Body of pancreas (tissue), 4 donors: ENCODE results near the gene TOP3B. TPM values are rescaled to one million over a fixed set of nuclear protein-coding genes. Genes with fewer than 3 reads are reported as not detected.

Experiments used
- ATAC-seq: fragments of 150-250 bp; one replicate; pipeline ENCODE4 v1.9.1; 2016
- DNase-seq, 4 donors: peaks; one replicate each; pipeline ENCODE4 v3.0.0-alpha.2; 2019
- H3K27ac ChIP-seq, 4 donors: fragments of 200-600 bp; sonication (generic); 1 replicate in 3 of 4; 2 replicates in 1 of 4; pipeline versions ENCODE4 v1.5.1 to v1.6.1; 2016 to 2019; ENCODE audit warnings: mild to moderate bottlenecking in 1 of 4, mixed read lengths in 1 of 4, moderate library complexity in 1 of 4
- H3K27me3 ChIP-seq, 2 donors: fragments of 200-600 bp; sonication (generic); one replicate each; pipeline ENCODE4 v1.6.0; 2016; ENCODE audit warnings: mild to moderate bottlenecking in 1 of 2
- H3K36me3 ChIP-seq, 2 donors: fragments of 200-600 bp; sonication (generic); replicated peaks in 1 of 2; 2 replicates each; pipeline ENCODE4 v1.5.1; 2016; ENCODE audit warnings: low read depth in 2 of 2; ENCODE audit not compliant: insufficient read depth in 1 of 2
- H3K4me1 ChIP-seq: fragments of 200-600 bp; sonication (generic); one replicate; pipeline ENCODE4 v1.6.0; 2016
- H3K4me3 ChIP-seq, 2 donors: fragments of 200-600 bp; sonication (generic); 1 replicate in 1 of 2; 2 replicates in 1 of 2; pipeline ENCODE4 v1.5.1; 2016 to 2019
- H3K9me3 ChIP-seq, 3 donors: fragments of 200-600 bp; sonication (generic); 1 replicate in 2 of 3; 2 replicates in 1 of 3; pipeline ENCODE4 v1.5.1; 2016
- POLR2A ChIP-seq, 3 donors: fragments of 450-650 bp; IDR thresholded peaks; one replicate each; pipeline ENCODE4 v1.6.1; 2016; ENCODE audit warnings: antibody characterized with exemption in 3 of 3, mild to moderate bottlenecking in 2 of 3
- WGBS, 2 donors: methylation state at CpG; one replicate each; pipeline ENCODE4 v1.1.5; 2017; 5-methylcytosine and 5-hydroxymethylcytosine counted together
- intact Hi-C: fragments of 100-400 bp; cut with DNase I; formaldehyde crosslinking; loops from one replicate; pipeline ENCODE4 v1.15.1; 2023
- total RNA-seq, 2 donors: library from RNA; depleted of rRNA; stranded (reverse); fragments of >200 nt; gene quantifications; one replicate each; pipeline ENCODE4 v1.1.0, GENCODE V29; 2016
- TF ChIP-seq, protein P1 (sequence below), 7 experiments: fragments of 450-650 bp in 4 of 7; fragments of 200-600 bp in 3 of 7; sonication (generic) in 3 of 7; IDR thresholded peaks; one replicate each; pipeline ENCODE4 v1.5.1; 2016 to 2019; ENCODE audit warnings: antibody characterized with exemption in 7 of 7

The TOP3B gene
- total RNA-seq: 10 to 100 TPM; 19.2 to 48.8 TPM

- Histone ChIP-seq H3K27ac (peak within 1 kb of the TSS in 3 of 4 donors; percentile 66 to 79 (median 68)), H3K4me1 (peaks cover 13% of the 10 kb centered on the region), H3K9me3 (no peaks in the 10 kb centered on the region), H3K4me3 (peak within 1 kb of the TSS; percentile 93 to 99), H3K36me3 (no peaks in the 10 kb centered on the region), H3K27me3 (no peaks in the 10 kb centered on the region)
- WGBS, 2 donors: 0% methylated on average over 8 to 54 of the region's 54 CpGs
- DNase-seq: peak; percentile 81 to 86 (median 84)
- ATAC-seq: peak; percentile 92
- TF ChIP-seq, protein P1, sequence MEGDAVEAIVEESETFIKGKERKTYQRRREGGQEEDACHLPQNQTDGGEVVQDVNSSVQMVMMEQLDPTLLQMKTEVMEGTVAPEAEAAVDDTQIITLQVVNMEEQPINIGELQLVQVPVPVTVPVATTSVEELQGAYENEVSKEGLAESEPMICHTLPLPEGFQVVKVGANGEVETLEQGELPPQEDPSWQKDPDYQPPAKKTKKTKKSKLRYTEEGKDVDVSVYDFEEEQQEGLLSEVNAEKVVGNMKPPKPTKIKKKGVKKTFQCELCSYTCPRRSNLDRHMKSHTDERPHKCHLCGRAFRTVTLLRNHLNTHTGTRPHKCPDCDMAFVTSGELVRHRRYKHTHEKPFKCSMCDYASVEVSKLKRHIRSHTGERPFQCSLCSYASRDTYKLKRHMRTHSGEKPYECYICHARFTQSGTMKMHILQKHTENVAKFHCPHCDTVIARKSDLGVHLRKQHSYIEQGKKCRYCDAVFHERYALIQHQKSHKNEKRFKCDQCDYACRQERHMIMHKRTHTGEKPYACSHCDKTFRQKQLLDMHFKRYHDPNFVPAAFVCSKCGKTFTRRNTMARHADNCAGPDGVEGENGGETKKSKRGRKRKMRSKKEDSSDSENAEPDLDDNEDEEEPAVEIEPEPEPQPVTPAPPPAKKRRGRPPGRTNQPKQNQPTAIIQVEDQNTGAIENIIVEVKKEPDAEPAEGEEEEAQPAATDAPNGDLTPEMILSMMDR (IDR thresholded peaks at IDR 0.05): peak in 1 of 7 experiments; percentile 11
- peak in 2 of 3 donors; percentile 56 to 60 for TF ChIP-seq POLR2A (IDR thresholded peaks at IDR 0.05)
- intact Hi-C loops: no loop called here
Observed at GRCh38 chr22:21982338-21982965, at the start of gene TOP3B. TSS of gene TOP3B (minus strand) at chr22:21982787. CDS start at chr22:21975709, 7,078 bp downstream.

DNA sequence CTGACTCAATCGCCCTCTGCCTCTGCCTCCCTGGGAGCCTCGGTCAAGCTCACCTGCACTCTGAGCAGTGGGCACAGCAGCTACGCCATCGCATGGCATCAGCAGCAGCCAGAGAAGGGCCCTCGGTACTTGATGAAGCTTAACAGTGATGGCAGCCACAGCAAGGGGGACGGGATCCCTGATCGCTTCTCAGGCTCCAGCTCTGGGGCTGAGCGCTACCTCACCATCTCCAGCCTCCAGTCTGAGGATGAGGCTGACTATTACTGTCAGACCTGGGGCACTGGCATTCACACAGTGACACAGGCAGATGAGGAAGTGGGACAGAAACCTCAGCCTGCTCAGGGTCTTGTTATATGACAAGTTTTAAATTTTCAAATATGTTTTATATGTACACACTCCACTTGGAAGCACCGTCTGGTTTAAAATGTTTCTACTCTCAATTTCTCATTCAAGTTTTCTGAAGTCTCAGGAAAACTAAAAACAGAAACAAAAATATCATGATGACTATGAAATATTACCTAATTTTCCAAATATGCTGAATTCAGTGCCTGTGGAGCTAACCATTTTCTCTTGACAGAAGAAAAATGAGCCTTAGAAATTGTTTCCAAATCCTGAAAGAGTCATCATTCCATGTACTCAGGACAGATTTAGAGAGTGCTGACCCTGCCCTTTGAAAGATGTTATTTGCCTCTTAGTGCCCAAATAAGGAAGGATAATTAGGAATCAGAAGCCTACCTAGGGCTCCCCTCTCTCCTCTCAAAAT is 48.8 kb upstream of the TOP3B start:
- H3K27me3 ChIP-seq: no peaks in the 10 kb centered on the region
- no peaks in the 10 kb centered on the region for H3K36me3 ChIP-seq
- H3K9me3 ChIP-seq: peaks cover 0 to 4% (median 0%) of the 10 kb centered on the region in 3 donors
- H3K27ac ChIP-seq: no peak overlapping the region
- ATAC-seq: no peak
- intact Hi-C loops: no loop called here
- DNase-seq: no peak
- no peaks in the 10 kb centered on the region for H3K4me1 ChIP-seq
- TF ChIP-seq, protein P1 (IDR thresholded peaks at IDR 0.05): no peak
- no peak for TF ChIP-seq POLR2A (IDR thresholded peaks at IDR 0.05)
- 75 to 76% methylated on average over 6 to 9 of the region's 9 CpGs for WGBS, 2 donors
- no peak overlapping the region for H3K4me3 ChIP-seq

DNA sequence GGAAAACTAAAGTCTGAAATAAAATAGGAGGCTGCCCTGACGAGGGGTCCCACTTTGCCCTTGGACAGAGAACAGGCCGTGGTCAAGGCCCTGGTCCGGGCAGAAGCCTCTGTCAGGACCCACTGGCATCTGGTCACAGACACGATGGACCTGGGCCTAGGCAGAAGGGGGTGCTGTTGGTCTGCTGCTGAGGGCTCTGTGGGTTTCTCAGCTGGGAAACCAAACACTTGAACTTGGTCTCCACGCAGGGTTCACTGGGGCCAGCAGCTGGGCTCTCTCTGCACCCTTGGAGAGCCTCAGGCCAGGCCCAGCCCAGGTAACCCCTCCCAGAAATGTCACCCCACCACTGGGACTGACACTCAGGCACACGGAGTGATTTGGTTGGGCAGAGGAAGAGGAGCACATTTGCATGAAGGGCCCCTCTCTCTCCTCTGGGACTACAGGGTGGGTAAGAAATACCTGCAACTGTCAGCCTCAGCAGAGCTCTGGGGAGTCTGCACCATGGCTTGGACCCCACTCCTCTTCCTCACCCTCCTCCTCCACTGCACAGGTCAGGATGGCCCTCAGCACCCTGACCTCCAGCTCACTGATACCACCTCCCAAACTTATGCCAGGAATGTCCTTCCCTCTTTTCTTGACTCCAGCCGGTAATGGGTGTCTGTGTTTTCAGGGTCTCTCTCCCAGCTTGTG is 48.1 kb upstream of the TOP3B start:
- TF ChIP-seq, protein P1 (IDR thresholded peaks at IDR 0.05): no peak
- no peak for TF ChIP-seq POLR2A (IDR thresholded peaks at IDR 0.05)
- ATAC-seq: peak; percentile 12
- Histone ChIP-seq H3K27me3 (no peaks in the 10 kb centered on the region), H3K36me3 (no peaks in the 10 kb centered on the region), H3K27ac (no peak overlapping the region), H3K9me3 (peaks cover 0 to 4% (median 0%) of the 10 kb centered on the region in 3 donors), H3K4me1 (no peaks in the 10 kb centered on the region), H3K4me3 (no peak overlapping the region)
- DNase-seq: no peak
- WGBS, 2 donors: 54 to 55% methylated on average over 7 of the region's 7 CpGs
- intact Hi-C loops: no loop called here

- no peak for DNase-seq
- intact Hi-C loops: no loop called here
- TF ChIP-seq, protein P1 (IDR thresholded peaks at IDR 0.05): no peak
- TF ChIP-seq POLR2A (IDR thresholded peaks at IDR 0.05): no peak
- Histone ChIP-seq H3K36me3 (no peaks in the 10 kb centered on the region), H3K4me3 (no peak overlapping the region), H3K9me3 (peaks cover 0 to 4% (median 0%) of the 10 kb centered on the region in 3 donors), H3K4me1 (no peaks in the 10 kb centered on the region), H3K27me3 (no peaks in the 10 kb centered on the region), H3K27ac (no peak overlapping the region)
- 89 to 92% methylated on average over 3 of the region's 3 CpGs for WGBS, 2 donors
- ATAC-seq: no peak
Observed at GRCh38 chr22:22027955-22028354, 45.4 kb upstream of the TOP3B start.
